GM12878 (cell line): ENCODE results near the gene F2RL1. TPM values are rescaled to one million over a fixed set of nuclear protein-coding genes. Genes with fewer than 3 reads are reported as not detected.
"Not testable (repeated sequence)": the region's sequence is repeated elsewhere in the genome, so short reads cannot be mapped to it uniquely, and the experiment has no call there.

Experiments used
- ATAC-seq: fragments of 200-7000 bp; cut with Tn5 transposase; 3 replicates; pipeline ENCODE4 v1.9.1; 2020; ENCODE audit warnings: mild to moderate bottlenecking, moderate library complexity
- BruUV-seq: library from RNA; stranded (reverse); fragments of 400-500 nt; replicated peaks from 2 replicates; lab custom pipeline; 2021; lab: Mats Ljungman, UMichigan
- CTCF ChIA-PET: fragments of 300-600 bp; sonication (Branson Sonifier 250); formaldehyde crosslinking; extraction: SDS; loops from one replicate; lab custom pipeline; 2021; ENCODE audit warnings: inconsistent platforms; lab: Yijun Ruan, JAX
- POLR2A ChIA-PET: fragments of 350-600 bp; formaldehyde crosslinking; extraction: SDS; loops from one replicate; lab custom pipeline; 2021; ENCODE audit warnings: inconsistent platforms; lab: Charles Lee
- RAD21 ChIA-PET: fragments of 300-600 bp; sonication (Branson Sonifier 250); formaldehyde crosslinking; loops from one replicate; lab custom pipeline; 2023; ENCODE audit warnings: antibody characterized with exemption; ENCODE audit not compliant: unreplicated experiment; lab: Charles Lee
- SMC1A ChIA-PET: fragments of 300-600 bp; sonication (Branson Sonifier 250); formaldehyde crosslinking; loops from one replicate; lab custom pipeline; 2023; ENCODE audit not compliant: unreplicated experiment, uncharacterized antibody; lab: Charles Lee
- DNase-seq: peaks from one replicate; pipeline ENCODE4 v3.0.0-alpha.2; 2011; ENCODE audit warnings: low read depth, low spot score
- FAIRE-seq: peaks from 3 replicates; lab custom pipeline; 2011; peaks lifted over from hg19 to GRCh38; lab: Jason Lieb, UNC
- H2AFZ ChIP-seq: 2 replicates; pipeline ENCODE4 v1.6.0; 2011; ENCODE audit warnings: low read depth, low read length, control low read depth; ENCODE audit not compliant: control insufficient read depth
- H3K27ac ChIP-seq: 2 replicates; pipeline ENCODE4 v1.5.1; 2011; ENCODE audit warnings: control low read depth; ENCODE audit not compliant: control insufficient read depth, insufficient read depth
- H3K27me3 ChIP-seq, 2 experiments: replicated peaks in 1 of 2; 2 replicates each; pipeline versions ENCODE4 v1.6.0 to v1.6.1; 2011; ENCODE audit warnings: low read length in 1 of 2; ENCODE audit not compliant: control insufficient read depth in 2 of 2, insufficient read depth in 2 of 2
- H3K36me3 ChIP-seq, 2 experiments: 2 replicates each; pipeline ENCODE4 v1.5.1; 2011; ENCODE audit warnings: low read length in 1 of 2; ENCODE audit not compliant: control insufficient read depth in 2 of 2, insufficient read depth in 2 of 2
- H3K4me1 ChIP-seq: 2 replicates; pipeline ENCODE4 v1.6.1; 2011; ENCODE audit warnings: mild to moderate bottlenecking, low read length, moderate library complexity, mixed read lengths; ENCODE audit not compliant: control insufficient read depth, insufficient read depth
- H3K4me2 ChIP-seq: 2 replicates; pipeline ENCODE4 v1.6.0; 2011; ENCODE audit warnings: control low read depth; ENCODE audit not compliant: control insufficient read depth, insufficient read depth
- H3K4me3 ChIP-seq: fragments of 200-600 bp; sonication (generic); 2 replicates; pipeline ENCODE4 v1.5.1; 2016
- H3K79me2 ChIP-seq: 2 replicates; pipeline ENCODE4 v1.6.0; 2011; ENCODE audit warnings: low read length; ENCODE audit not compliant: control insufficient read depth, insufficient read depth
- H3K9ac ChIP-seq: 2 replicates; pipeline ENCODE4 v1.8.0; 2011; ENCODE audit warnings: low read length, control low read depth, mixed read lengths; ENCODE audit not compliant: control insufficient read depth, insufficient read depth
- H3K9me3 ChIP-seq: replicated peaks from 3 replicates; pipeline ENCODE4 v1.5.1; 2011; ENCODE audit warnings: mild to moderate bottlenecking, low read length; ENCODE audit not compliant: control insufficient read depth, insufficient read depth
- H4K20me1 ChIP-seq: 2 replicates; pipeline ENCODE4 v1.6.0; 2011; ENCODE audit not compliant: control insufficient read depth, insufficient read depth
- E4F1 ChIP-seq: fragments of 450-650 bp; IDR thresholded peaks from 2 replicates; pipeline ENCODE4 v1.6.1; 2018; ENCODE audit warnings: borderline replicate concordance, mild to moderate bottlenecking; ENCODE audit not compliant: partially characterized antibody
- EP300 ChIP-seq, 2 experiments: fragments of 150-350 bp in 1 of 2; IDR thresholded peaks; 2 replicates each; pipeline ENCODE4 v1.6.1; 2011 to 2012; ENCODE audit warnings: low read depth in 2 of 2, low read length in 2 of 2, borderline replicate concordance in 1 of 2, improper control_type of control experiment in 1 of 2, inconsistent platforms in 1 of 2; ENCODE audit not compliant: control insufficient read depth in 1 of 2
- RUNX3 ChIP-seq: IDR thresholded peaks from 2 replicates; pipeline ENCODE4 v1.6.1; 2012; ENCODE audit warnings: low read length, inconsistent platforms
- WGBS: methylation state at CpG from one replicate; pipeline ENCODE4 v1.1.6; 2016; ENCODE audit warnings: low lambda C conversion rate; ENCODE audit not compliant: insufficient replicate concordance, insufficient coverage; ENCODE audit errors: missing lambda C conversion rate; 5-methylcytosine and 5-hydroxymethylcytosine counted together
- in situ Hi-C: fragments of 300-500 bp; cut with MboI; formaldehyde crosslinking; loops from 9 replicates; pipeline ENCODE4 v1.14.3; 2018; ENCODE audit warnings: mixed read lengths
- intact Hi-C: fragments of 100-400 bp; cut with micrococcal nuclease; formaldehyde crosslinking; loops from one replicate; pipeline ENCODE4 v1.14.2; 2022; ENCODE audit not compliant: unreplicated experiment
- polyA plus RNA-seq, 11 experiments: library from polyadenylated mRNA; depleted of rRNA in 4 of 11; unstranded in 6 of 11; stranded (reverse) in 5 of 11; fragments of >200 nt; fragmentation: Nextera tagmentation in 4 of 11; fragmentation: Illumina TruSeq in 1 of 11; extraction: Ambion mirVana in 4 of 11; extraction: Trizol in 1 of 11; gene quantifications; 1 replicate in 1 of 11; 2 replicates in 10 of 11; pipeline versions ENCODE4 v1.2.1 to v1.2.3, GENCODE V29; 2011 to 2016; ENCODE audit warnings: inconsistent platforms in 2 of 11, missing spikeins in 2 of 11, low read depth in 1 of 11
- total RNA-seq, 4 experiments: library from RNA; depleted of rRNA in 3 of 4; stranded (reverse); fragments of >200 nt in 3 of 4; fragmentation: Illumina TruSeq in 1 of 4; extraction: Trizol in 1 of 4; gene quantifications; 2 replicates each; pipeline versions ENCODE4 v1.2.1 to v1.2.3, GENCODE V29; 2013 to 2021

F2RL1 gene
- total and polyA plus RNA-seq, 10 of the 15 experiments (the other 5 are each of a cell fraction or from before 2014, with no cell fraction given): 0.04 to 0.10 TPM; not detected in 8

- SMC1A ChIA-PET: interaction anchor here (0.6 kb wide), 1 partner anchor 1453 kb away, joined by 3 read pairs; no protein-coding TSS in a partner anchor
- no peaks in the 10 kb centered on the region for H3K79me2 ChIP-seq
Measured at GRCh38 chr5:76821136-76821535, 2.3 kb downstream of the F2RL1 start.

GRCh38 chr5:76822105-76822731, 3.4 kb downstream of the F2RL1 start:
- H3K9ac ChIP-seq, POLR2A ChIA-PET, H4K20me1 ChIP-seq, H3K9me3 ChIP-seq, H3K79me2 ChIP-seq, H3K4me3 ChIP-seq, H2AFZ ChIP-seq, in situ Hi-C loops, H3K4me2 ChIP-seq, H3K27ac ChIP-seq, ATAC-seq, FAIRE-seq, H3K4me1 ChIP-seq, BruUV-seq, SMC1A ChIA-PET, intact Hi-C loops, DNase-seq, H3K36me3 ChIP-seq: not testable (repeated sequence)
- CTCF ChIA-PET: interaction anchor here (0.6 kb wide), 1 partner anchor 190 kb away, joined by 3 read pairs; no protein-coding TSS in a partner anchor
- peaks cover 16 to 21% of the 10 kb centered on the region in 2 experiments for H3K27me3 ChIP-seq
- RAD21 ChIA-PET: interaction anchor here (0.6 kb wide), 1 partner anchor 19 kb away, joined by 4 read pairs; no protein-coding TSS in a partner anchor
- 47% methylated on average over 7 of the region's 7 CpGs for WGBS

More at GRCh38 chr5:76821136-76821535, 2.3 kb downstream of the F2RL1 start:
- BruUV-seq: no TSS peak
- ATAC-seq (no peak), FAIRE-seq (no peak), DNase-seq (no peak)
- H3K4me2 ChIP-seq: no peak overlapping the region
- H4K20me1 ChIP-seq: no peaks in the 10 kb centered on the region
- RAD21 ChIA-PET: interaction anchor here (0.6 kb wide), 1 partner anchor 21 kb away, joined by 4 read pairs; no protein-coding TSS in a partner anchor
- in situ Hi-C loops: no loop called here
- peaks cover 16 to 21% of the 10 kb centered on the region in 2 experiments for H3K27me3 ChIP-seq
- intact Hi-C loops: no loop called here
- no peak overlapping the region for H2AFZ ChIP-seq
- no peaks in the 10 kb centered on the region for H3K9me3 ChIP-seq
- no peak overlapping the region for H3K9ac ChIP-seq
- 7% methylated on average over 4 of the region's 4 CpGs for WGBS
- no peak overlapping the region for H3K4me3 ChIP-seq
- CTCF ChIA-PET: no interaction called here
- TF ChIP-seq RUNX3 (no peak), EP300 (IDR thresholded peaks at IDR 0.05; ENCODE audit: borderline replicate concordance in 1 of 2, control insufficient read depth in 1 of 2, low read depth in 2 of 2, low read length in 2 of 2) (no peak), E4F1 (no peak)
- H3K4me1 ChIP-seq: no peaks in the 10 kb centered on the region
- no peak overlapping the region for H3K27ac ChIP-seq
- H3K36me3 ChIP-seq: no peaks in the 10 kb centered on the region
- POLR2A ChIA-PET: no interaction called here

- intact Hi-C loops, ATAC-seq, H2AFZ ChIP-seq, H4K20me1 ChIP-seq, H3K4me3 ChIP-seq, H3K36me3 ChIP-seq, H3K4me2 ChIP-seq, H3K9me3 ChIP-seq, BruUV-seq, H3K79me2 ChIP-seq, FAIRE-seq, RAD21 ChIA-PET, SMC1A ChIA-PET, DNase-seq, H3K9ac ChIP-seq, H3K4me1 ChIP-seq, H3K27me3 ChIP-seq, in situ Hi-C loops, H3K27ac ChIP-seq, CTCF ChIA-PET: not testable (repeated sequence)
- POLR2A ChIA-PET: interaction anchor here (0.6 to 0.7 kb wide), 2 partner anchors 61 to 355 kb away, joined by 3 to 4 read pairs; no protein-coding TSS in a partner anchor
Measured at GRCh38 chr5:76826416-76826815, 7.6 kb downstream of the F2RL1 start.
